ENCODE measurements around the gene VPS35L.
"Not testable (repeated sequence)": the region's sequence is repeated elsewhere in the genome, so short reads cannot be mapped to it uniquely, and the experiment has no call there.

The VPS35L gene

GRCh38 chr16:19654147-19654546 is 98.6 kb downstream of the VPS35L start:
- no peak for DNase-seq (ENCODE audit: low read depth, low spot score)

- no peak for DNase-seq (ENCODE audit: low read depth, low spot score)
These were observed 99.8 kb downstream of the VPS35L start for GRCh38 chr16:19655242-19655777.

DNA sequence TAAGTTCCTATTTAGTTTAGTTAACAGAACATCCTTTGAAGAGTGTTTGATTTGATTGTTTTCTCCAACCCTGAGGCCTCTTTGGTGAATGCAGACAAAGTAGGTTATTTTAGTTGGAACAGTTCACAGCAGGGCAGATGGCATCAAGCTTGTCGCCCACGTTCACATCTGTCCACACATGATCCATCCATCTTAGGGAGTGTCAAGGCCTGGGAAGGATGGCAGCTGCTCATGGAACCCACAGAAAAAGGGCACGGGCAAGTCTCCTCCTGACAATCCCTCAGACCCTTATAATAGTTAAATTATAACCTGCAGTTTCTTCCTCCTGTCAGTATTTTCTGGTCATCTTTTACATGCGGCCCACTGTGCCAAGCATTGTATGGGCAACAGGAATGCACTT is 102.3 kb downstream of the VPS35L start:
- DNase-seq (ENCODE audit: low read depth, low spot score) = no peak

GRCh38 chr16:19659554-19659953 is 104.1 kb downstream of the VPS35L start:
- no peak for DNase-seq (ENCODE audit: low read depth, low spot score)

GRCh38 chr16:19660432-19660831 is 104.9 kb downstream of the VPS35L start:
- no peak for DNase-seq (ENCODE audit: low read depth, low spot score)

GRCh38 chr16:19662351-19662750 is 106.8 kb downstream of the VPS35L start:
- DNase-seq (ENCODE audit: low read depth, low spot score) = no peak

DNA sequence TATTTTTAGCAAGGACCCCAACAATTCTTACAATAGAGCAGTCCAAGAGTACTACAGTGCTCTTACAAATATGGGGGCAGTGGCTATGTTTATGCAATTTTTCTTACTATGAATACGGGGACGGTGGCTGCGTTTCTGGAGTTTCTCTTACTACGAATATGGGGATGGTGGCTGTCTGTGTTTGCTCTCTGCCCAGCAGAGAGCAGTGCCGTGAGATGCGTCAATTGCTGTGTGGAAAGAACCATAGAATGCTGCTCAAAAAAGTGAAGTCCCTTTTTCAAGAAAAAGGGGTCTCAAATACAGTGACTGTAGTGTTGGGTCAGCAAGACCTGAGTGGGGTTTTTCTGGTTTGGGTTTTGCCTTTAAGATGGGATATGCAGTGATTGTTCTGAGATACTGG is 108.7 kb downstream of the VPS35L start:
- DNase-seq (ENCODE audit: low read depth, low spot score) = no peak

GRCh38 chr16:19665313-19665712 is 109.8 kb downstream of the VPS35L start:
- DNase-seq (ENCODE audit: low read depth, low spot score) = not testable (repeated sequence)

DNA sequence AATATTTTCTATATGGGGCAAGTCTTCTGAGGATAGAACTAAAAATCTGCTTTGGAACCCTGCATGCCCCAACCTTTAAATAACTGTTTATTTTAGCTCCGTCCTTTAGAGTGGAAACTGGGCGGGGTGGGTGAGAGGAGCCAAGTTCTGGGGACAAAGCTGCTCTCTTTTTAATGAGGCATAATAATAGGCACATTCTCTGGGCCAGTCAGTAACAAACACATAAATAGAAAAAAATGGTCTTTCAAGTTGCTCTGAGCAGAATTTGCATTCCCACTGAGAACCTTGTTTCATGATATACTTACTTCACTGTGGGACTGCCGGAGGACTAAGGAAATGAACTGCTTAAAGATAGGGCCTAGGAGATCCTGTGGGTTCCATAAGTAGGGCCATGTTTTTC is 111.0 kb downstream of the VPS35L start:
- no peak for DNase-seq (ENCODE audit: low read depth, low spot score)

DNA sequence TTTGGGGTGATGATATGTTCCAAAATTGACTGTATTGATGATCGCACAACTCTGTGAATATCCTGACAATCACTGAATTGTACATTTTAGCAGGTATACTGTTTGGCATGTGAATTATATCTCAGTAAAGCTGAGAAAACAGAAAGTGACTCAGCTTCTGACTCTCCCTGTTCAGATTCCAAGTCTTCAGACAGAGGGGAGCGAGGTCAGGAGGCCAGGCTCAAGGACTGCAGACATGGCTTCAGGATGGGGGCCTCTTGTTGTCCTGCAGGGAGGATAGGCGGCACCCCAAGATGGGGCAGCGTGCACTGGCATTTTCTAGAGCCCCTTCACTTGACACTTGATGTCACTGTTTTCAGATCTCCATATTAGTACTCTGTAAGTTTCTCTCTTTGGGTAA is 116.9 kb downstream of the VPS35L start:
- no peak for DNase-seq (ENCODE audit: low read depth, low spot score)

DNA sequence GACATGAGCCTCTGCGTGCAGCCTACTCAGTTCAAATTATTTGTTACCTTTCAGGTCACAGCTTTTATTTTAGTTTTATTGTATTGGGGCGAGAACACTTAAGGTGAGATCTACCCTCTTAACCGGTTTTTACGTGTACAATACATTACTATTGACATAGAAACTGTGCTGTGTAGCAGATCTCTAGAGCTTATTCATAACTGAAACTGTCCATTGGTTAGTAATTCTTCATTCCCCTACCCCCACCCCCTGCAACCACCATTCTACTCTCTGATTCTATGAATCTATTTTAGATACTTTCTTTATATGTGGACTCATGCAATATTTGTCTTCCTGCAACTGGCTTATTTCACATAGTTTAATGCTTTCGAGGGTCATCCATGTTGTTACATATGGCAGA is 119.0 kb downstream of the VPS35L start:
- no peak for DNase-seq (ENCODE audit: low read depth, low spot score)

DNA sequence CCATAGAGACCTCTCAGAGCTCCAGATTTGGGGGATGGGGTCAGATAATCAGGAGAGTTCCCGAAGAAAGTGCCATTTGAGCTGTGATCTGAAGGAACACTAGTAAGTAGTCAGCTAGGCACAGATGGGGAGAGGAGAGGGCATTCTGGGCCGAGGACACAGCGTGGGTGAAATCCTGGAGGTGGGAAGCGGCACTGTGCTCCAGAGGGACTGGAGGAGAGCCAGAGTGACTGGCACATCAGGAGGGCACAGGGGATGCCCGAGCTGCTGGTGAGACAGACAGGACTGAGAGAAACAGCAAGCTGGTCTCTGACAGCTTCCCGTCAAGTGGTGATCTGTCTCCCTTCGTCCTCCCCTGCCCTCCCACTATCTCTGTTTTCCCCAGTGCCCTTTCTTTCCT is 121.9 kb downstream of the VPS35L start:
- no peak for DNase-seq (ENCODE audit: low read depth, low spot score)

- no peak for DNase-seq (ENCODE audit: low read depth, low spot score)
These were observed 123.3 kb downstream of the VPS35L start for GRCh38 chr16:19678804-19679203.

GRCh38 chr16:19679281-19679680 is 123.8 kb downstream of the VPS35L start:
- not testable (repeated sequence) for DNase-seq (ENCODE audit: low read depth, low spot score)

- no peak for DNase-seq (ENCODE audit: low read depth, low spot score)
These were observed 125.4 kb downstream of the VPS35L start for GRCh38 chr16:19680881-19681340.

- DNase-seq (ENCODE audit: low read depth, low spot score) = no peak
These were observed 126.1 kb downstream of the VPS35L start for GRCh38 chr16:19681637-19682036.

DNA sequence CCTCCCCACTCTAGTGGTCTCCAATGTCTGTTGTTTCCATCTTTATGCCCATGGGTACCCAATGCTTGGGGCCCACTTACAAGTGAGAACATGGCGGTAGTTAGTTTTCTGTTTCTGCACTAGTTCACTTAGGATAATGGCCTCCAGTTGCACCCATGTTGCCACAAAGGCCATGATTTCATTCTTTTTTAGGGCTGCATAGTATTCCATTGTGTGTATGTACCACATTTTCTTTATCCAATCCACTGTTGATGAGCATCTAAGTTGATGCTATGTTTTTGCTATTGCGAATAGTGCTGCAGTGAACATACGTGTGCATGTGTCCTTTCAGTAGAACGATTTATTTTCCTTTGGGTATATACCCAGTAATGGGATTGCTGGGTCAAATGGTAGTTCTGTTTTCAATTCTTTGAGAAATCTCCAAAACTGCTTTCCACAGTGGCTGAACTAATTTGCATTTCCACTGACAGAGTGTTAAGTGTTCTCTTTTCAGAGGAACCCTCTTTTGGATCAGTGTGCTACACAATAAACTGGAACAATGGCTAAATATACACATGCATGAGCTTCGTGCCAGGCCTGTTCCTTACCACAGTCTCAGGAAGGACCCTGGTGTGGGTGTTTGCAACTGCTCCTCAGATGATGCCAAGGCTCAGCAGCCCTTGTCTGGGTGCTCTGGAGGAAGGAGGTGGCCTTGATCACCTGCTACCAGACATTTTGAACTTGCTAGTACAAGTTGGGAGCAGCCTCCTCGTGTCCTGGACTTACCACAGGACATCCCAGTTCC is 128.1 kb downstream of the VPS35L start:
- no peak for DNase-seq (ENCODE audit: low read depth, low spot score)

DNA sequence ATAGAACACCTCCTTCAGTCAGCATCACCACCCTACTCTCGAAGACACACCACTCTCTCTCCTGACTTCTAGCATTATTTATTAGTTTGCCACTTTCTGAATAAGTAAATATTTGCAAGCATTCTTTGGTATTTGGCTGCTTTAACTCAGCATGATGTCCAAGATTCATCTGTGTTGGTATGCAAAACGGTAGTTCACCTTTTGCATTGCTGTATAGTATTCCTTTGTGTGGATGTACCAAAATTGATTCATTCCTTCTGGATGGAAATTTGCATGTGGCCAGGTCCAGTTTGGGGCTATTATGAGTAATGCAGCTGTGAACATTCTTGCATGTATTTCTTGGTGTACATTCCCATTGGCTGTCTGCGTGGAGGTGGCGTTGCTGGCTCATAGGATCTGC is 129.7 kb downstream of the VPS35L start:
- no peak for DNase-seq (ENCODE audit: low read depth, low spot score)

DNA sequence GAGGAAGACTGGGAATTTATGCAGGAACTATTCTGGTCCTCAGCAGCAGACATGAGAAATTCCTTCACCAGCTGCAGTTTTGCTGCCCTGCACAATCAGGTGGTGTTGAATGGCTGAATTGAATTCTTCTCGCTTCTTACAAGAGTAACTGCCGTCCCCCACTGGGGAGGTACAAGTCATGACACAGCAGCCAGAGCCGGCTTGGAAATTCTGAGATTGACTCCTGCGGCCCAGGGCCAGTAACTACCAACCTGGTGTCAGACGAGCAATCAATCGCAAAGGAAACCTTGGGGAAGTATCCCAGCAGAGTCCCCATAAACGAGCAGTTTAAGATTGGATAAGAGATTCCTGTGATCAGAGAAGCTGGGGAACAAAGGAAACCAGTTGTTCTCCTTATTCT is 131.8 kb downstream of the VPS35L start:
- no peak for DNase-seq (ENCODE audit: low read depth, low spot score)

- DNase-seq (ENCODE audit: low read depth, low spot score) = no peak
These were observed 133.0 kb downstream of the VPS35L start for GRCh38 chr16:19688396-19689024.

- DNase-seq (ENCODE audit: low read depth, low spot score) = no peak
These were observed 133.8 kb downstream of the VPS35L start for GRCh38 chr16:19689342-19689741.

DNA sequence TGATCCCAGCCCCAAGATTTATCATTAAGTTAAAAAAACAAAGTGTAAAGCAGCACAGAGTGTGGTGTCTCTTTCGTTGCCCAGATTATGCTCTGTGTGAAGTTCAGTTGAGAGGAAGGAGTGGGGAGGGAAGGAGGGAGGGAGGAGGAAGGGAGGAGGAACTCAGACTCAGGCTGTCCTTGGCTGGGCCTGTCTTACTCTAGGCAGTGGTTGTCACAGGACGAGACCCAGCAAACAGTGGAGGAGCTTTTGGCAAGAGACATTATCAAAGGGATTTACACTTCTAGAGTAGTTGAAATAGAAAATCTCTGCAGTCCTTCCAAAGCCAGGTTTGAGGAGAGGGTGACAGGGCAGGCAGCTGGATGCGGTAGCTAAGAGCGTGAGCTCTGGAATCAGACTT is 134.7 kb downstream of the VPS35L start:
- DNase-seq (ENCODE audit: low read depth, low spot score) = no peak

- DNase-seq (ENCODE audit: low read depth, low spot score) = no peak
These were observed 135.7 kb downstream of the VPS35L start for GRCh38 chr16:19691161-19691711.
